Mucosa of descending colon (tissue), 3 donors: ENCODE measurements around the gene COL13A1. TPM values are rescaled to one million over a fixed set of nuclear protein-coding genes. Genes with fewer than 3 reads are reported as not detected.

ENCODE experiments used
- ATAC-seq: fragments of 200-7000 bp; cut with Tn5 transposase; one replicate; pipeline ENCODE4 v1.9.1; 2020; ENCODE audit warnings: mild to moderate bottlenecking, moderate library complexity
- DNase-seq, 3 donors: peaks; one replicate each; pipeline ENCODE4 v3.0.0-alpha.2; 2020
- H3K36me3 ChIP-seq: fragments of 200-600 bp; one replicate; pipeline ENCODE4 v1.8.0; 2021; ENCODE audit warnings: low read depth, mild to moderate bottlenecking
- H3K4me1 ChIP-seq: fragments of 200-600 bp; one replicate; pipeline ENCODE4 v1.8.0; 2021; ENCODE audit warnings: low read depth, mild to moderate bottlenecking
- H3K4me3 ChIP-seq: fragments of 200-600 bp; one replicate; pipeline ENCODE4 v1.8.0; 2021; ENCODE audit warnings: mild to moderate bottlenecking
- H3K9me3 ChIP-seq: fragments of 200-600 bp; one replicate; pipeline ENCODE4 v1.8.0; 2021; ENCODE audit warnings: mild to moderate bottlenecking
- CTCF ChIP-seq: fragments of 200-600 bp; IDR thresholded peaks from one replicate; pipeline ENCODE4 v1.8.0; 2022; ENCODE audit warnings: antibody characterized with exemption, mild to moderate bottlenecking
- intact Hi-C, 2 donors: fragments of 100-400 bp; cut with DNase I in 1 of 2; cut with micrococcal nuclease in 1 of 2; formaldehyde crosslinking; loops; one replicate each; pipeline versions ENCODE4 v1.11.0 to v1.11.1; 2022; cut with DNase I, micrococcal nuclease
- total RNA-seq, 3 donors: library from RNA; stranded (reverse); fragmentation: NEBNext Ultra II Directional in 2 of 3; extraction: Animal tissue kit (Norgen Biotek cat#: 25700) in 2 of 3; gene quantifications; one replicate each; pipeline versions ENCODE4 v1.2.1 to v1.2.4, GENCODE V29; 2021 to 2023
- donor health status: DM: no; HTN: no; CAD: no; lungs with moderate emphysema.
- donor health status: DM: no; HTN: no; CAD: no.
- donor health status: DM: no; HTN: yes; CAD: no.

Gene COL13A1
- total RNA-seq, 3 donors from 2014 or later, result 1.0 to 2.3 (median 1.0) TPM

- intact Hi-C loops, result loop anchor here in 1 of 2 donors (5.0 kb wide), 1 partner anchor 108 kb away; no protein-coding TSS in a partner anchor
- TF ChIP-seq CTCF, result no peak
- no peaks in the 10 kb centered on the region for H3K9me3 ChIP-seq
- no peak overlapping the region for H3K4me3 ChIP-seq
- H3K4me1 ChIP-seq, result peaks cover 18% of the 10 kb centered on the region
- DNase-seq, result no peak
- no peaks in the 10 kb centered on the region for H3K36me3 ChIP-seq
- no peak for ATAC-seq
Observed at GRCh38 chr10:69804775-69805174, 3.1 kb downstream of the COL13A1 start.

- TF ChIP-seq CTCF, result no peak
- intact Hi-C loops, result no loop called here
- Histone ChIP-seq H3K9me3 (no peaks in the 10 kb centered on the region), H3K36me3 (no peaks in the 10 kb centered on the region), H3K4me1 (peaks cover 8% of the 10 kb centered on the region), H3K4me3 (no peak overlapping the region)
- DNase-seq, result no peak
- ATAC-seq, result no peak
Observed at GRCh38 chr10:69807122-69807521, 5.4 kb downstream of the COL13A1 start.

GRCh38 chr10:69807696-69808095 is 6.0 kb downstream of the COL13A1 start:
- Histone ChIP-seq H3K9me3 (no peaks in the 10 kb centered on the region), H3K36me3 (no peaks in the 10 kb centered on the region), H3K4me1 (peaks cover 3% of the 10 kb centered on the region), H3K4me3 (no peak overlapping the region)
- TF ChIP-seq CTCF, result no peak
- peak; percentile 26 for ATAC-seq
- intact Hi-C loops, result no loop called here
- no peak for DNase-seq

GRCh38 chr10:69809318-69809717 is 7.6 kb downstream of the COL13A1 start:
- no peak for DNase-seq
- ATAC-seq, result no peak
- Histone ChIP-seq H3K36me3 (no peaks in the 10 kb centered on the region), H3K4me1 (no peaks in the 10 kb centered on the region), H3K9me3 (no peaks in the 10 kb centered on the region), H3K4me3 (no peak overlapping the region)
- no peak for TF ChIP-seq CTCF
- intact Hi-C loops, result no loop called here

GRCh38 chr10:69810097-69810496 is 8.4 kb downstream of the COL13A1 start:
- H3K36me3 ChIP-seq, result no peaks in the 10 kb centered on the region
- intact Hi-C loops, result no loop called here
- DNase-seq, result no peak
- no peak for ATAC-seq
- no peaks in the 10 kb centered on the region for H3K9me3 ChIP-seq
- no peak overlapping the region for H3K4me3 ChIP-seq
- no peaks in the 10 kb centered on the region for H3K4me1 ChIP-seq
- TF ChIP-seq CTCF, result no peak
